Parietal lobe (tissue), 2 donors: ENCODE results near the gene RGSL1. TPM values are rescaled to one million over a fixed set of nuclear protein-coding genes. Genes with fewer than 3 reads are reported as not detected.

Experiments used
- small RNA-seq: library from RNA; depleted of rRNA; stranded (forward); fragments of <200 nt; gene quantifications from one replicate; pipeline ENCODE3, GENCODE V24; 2014; ENCODE audit warnings: low replicate concordance
- total RNA-seq: library from RNA; depleted of rRNA; stranded (reverse); fragments of >200 nt; gene quantifications from one replicate; pipeline ENCODE4 v1.2.3, GENCODE V29; 2014

The RGSL1 gene
- not detected for total RNA-seq

GRCh38 chr1:182450087-182450486 is at the start of gene RGSL1:
TSS of gene RGSL1 (plus strand) at chr1:182450146. CDS start at chr1:182450166, 20 bp downstream.

GRCh38 chr1:182400567-182400966 is 49.4 kb upstream of the RGSL1 start, which contains the start of gene TEDDM1:
TSS of gene TEDDM1 (minus strand) at chr1:182400667. CDS start at chr1:182400485, 182 bp downstream.

GRCh38 chr1:182588500-182589396 is 138.8 kb downstream of the RGSL1 start, which contains the start of gene RNASEL:
TSS of gene RNASEL (minus strand) at chr1:182589256. CDS start at chr1:182586806, 2,450 bp downstream.

GRCh38 chr1:182604175-182605164 is 154.5 kb downstream of the RGSL1 start, which contains the start of gene RGS16:
TSS of gene RGS16 (minus strand) at chr1:182604389. CDS start at chr1:182604259, 130 bp downstream.

Small RNA genes within 50 kb of the gene (small RNA-seq; reads per million reads assigned to genes)
- gene RF00017: not detected

Other genes starting within 250 kb of the RGSL1 start
- 266 TPM for gene GLUL, start 58.4 kb upstream of the RGSL1 start, total RNA-seq
- not detected for gene TEDDM1, start 49.5 kb upstream of the RGSL1 start, total RNA-seq
- 3.4 TPM for gene RNASEL, start 139.1 kb downstream of the RGSL1 start, total RNA-seq
- 0.94 TPM for gene RGS16, start 154.2 kb downstream of the RGSL1 start, total RNA-seq
- gene RGS8, start 234.4 kb downstream of the RGSL1 start, total RNA-seq: 10.3 TPM